NCI-H146 (cell line): ENCODE results near the gene PRXL2B.

Experiments used
- DNase-seq: peaks from one replicate; lab custom pipeline; 2025; lab: John Stamatoyannopoulos, UW

PRXL2B gene

DNA sequence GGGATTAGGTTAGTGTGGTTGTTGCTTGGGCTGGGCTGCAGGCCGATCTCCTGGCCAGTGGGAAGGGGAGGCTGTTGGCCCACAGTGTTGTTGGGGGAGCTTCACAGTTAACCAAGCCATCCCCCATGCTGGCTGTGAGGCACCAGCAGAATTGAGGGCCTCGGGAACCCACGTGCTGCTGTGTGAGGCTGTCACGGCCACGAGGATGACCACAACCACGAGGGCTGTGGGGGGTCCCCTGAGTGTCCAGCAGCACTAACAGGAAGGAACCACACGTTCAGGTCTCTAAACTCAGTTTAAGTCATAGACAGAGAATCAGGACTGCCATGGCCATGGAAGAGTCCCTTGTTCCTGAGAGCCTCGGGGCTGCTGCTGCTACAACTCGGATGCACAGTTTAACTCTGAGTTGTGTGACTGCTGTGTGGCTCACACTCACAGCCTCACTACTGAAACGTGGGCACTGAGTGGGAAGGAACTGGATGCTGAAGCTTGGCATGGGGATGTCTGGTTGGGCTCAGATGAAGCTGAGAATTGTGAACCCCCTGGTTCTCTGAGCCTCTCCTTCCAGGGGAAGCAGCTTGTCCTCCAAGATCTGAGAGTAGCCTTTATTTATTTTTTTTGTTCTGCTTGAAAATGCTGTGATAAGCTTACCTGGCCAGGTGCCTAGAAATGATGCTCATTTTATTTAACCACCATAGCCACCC lies 51.0 kb downstream of the PRXL2B start:
- no peak for DNase-seq

DNA sequence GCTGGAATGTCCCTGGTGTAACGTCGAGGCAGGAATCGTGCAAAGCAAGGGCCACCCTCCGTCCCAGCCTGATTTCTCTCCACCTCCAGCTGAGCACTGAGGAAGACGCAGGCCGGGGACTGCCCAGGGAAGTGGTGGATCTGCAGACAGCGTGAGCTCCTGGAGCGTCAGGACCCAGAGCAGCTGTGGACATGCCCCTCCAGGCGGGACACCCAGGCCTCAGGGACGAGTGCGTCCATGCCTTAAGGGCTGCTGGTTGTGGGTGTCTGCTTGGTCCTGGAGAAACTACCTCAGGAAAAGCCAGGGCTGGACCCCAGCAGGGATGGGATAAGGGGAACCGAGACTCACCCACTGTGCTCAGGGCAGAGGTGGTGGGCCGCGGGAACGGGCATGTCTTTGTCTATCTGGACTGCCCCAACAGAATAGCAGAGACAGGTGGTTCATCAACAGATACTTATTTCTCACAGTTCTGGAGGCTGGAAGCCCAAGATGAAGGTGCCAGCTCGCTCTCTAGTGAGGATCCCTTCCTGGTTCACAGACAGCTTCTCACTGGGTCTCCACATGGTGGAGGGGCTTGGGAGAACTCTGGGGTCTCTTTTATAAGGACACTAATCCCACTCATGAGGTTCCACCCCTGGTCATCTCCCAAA lies 52.0 kb downstream of the PRXL2B start:
- DNase-seq: no peak

DNA sequence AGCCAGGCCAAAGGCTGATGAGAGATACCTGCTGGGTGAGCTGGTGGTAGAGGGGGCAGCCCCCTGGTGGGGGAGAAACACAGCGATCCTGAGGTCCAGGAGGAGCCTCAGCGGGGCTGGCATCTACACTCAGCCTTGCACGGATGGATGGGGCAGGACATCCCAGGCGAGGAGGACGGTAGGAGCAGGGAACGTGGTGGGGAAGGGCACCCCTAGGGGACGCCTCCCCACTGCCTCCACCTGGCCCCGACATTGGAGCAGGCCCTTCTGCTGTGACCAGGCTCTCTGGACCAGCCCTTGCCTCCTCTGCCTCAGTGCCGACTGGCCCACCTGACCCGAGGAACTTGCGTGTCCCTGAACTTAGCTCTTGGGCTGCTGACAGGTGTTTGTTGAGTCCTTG lies 52.6 kb downstream of the PRXL2B start:
- no peak for DNase-seq

DNA sequence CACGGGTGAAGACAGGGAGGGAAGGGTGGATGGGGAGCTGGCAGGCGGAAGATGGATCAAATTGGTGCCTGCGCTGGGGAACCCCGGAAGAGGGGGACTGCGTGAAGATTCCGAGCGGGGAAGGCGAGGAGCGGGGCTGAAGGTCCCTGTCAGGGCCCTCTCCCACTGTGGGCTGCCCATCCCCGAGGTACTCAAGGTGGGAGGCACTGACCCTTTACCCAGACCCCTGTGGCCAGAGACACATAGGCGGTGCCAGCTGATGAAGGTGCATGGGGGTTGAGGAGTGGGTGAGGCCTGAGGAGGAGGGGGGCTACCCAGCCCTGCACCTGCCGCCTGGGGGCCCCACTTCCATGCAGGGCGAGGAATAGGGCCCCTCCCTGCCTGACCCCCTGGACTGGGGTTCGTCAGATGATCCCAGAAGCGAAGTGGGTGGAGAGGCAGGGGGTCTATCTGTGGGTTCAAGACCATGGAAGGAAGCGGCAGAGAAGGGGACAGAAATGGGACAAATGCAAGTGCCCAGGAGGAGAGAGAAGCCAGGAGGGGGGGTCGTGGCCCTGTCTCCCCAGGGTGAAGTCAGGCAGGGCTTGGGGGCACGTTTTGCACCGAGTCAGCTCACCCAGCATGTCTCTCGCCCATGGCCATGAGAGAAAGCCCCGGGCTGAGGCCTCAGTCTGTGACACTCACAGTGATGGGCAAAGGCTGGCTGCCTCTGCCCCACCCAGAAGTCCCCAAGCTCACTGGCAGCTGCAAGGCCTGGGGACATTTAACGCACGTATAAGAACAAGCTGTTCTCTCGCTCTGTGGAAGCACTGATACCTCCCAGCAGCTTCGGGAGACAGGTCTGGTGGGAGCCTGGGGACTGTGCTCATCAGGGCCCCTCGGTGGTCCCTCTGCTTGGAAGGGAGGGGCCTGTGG lies 53.3 kb downstream of the PRXL2B start:
- DNase-seq: no peak

DNA sequence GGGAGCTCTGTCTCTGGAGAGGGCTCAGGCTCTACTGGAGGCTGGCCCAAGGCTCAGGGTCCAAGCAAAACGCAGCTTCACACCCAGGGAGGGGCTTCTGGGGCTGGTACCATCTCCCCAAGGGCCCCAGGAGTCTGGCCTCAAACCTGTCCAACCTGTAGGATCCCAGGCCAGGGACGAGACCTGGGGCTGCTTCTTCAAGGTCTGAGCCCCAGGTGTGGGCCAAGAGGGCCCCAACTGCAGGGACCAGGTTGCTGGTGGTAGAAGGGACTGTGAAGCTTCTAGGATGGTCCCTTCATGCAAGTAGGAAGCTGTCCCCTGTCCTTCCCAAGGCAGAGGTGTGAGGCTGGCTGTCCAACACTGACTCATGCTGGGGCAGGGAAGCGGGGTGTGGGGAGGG lies 54.0 kb downstream of the PRXL2B start:
- DNase-seq: no peak
